ENCODE results near the gene OR6A2. TPM values are rescaled to one million over a fixed set of nuclear protein-coding genes. Genes with fewer than 3 reads are reported as not detected.

The OR6A2 gene
- total RNA-seq (2022; extraction: Qiagen RNA extraction; ENCODE audit: low read depth) = not detected in 5 replicates

GRCh38 chr11:6799402-6799801, at the start of gene OR6A2:
Gene OR6A2, minus strand, starts transcription at chr11:6799689. Its CDS starts 3,981 bp downstream, at chr11:6795708.

GRCh38 chr11:6845383-6845782, 45.9 kb upstream of the OR6A2 start, which contains the start of gene OR10A5:
Gene OR10A5, plus strand, starts transcription at chr11:6845683. Its CDS starts 0 bp downstream, at chr11:6845683.

GRCh38 chr11:6782720-6783119, 16.8 kb downstream of the OR6A2 start, which contains the start of gene OR2AG1:
Gene OR2AG1, plus strand, starts transcription at chr11:6783020. Its CDS starts 2,018 bp downstream, at chr11:6785038.

GRCh38 chr11:6771926-6772893, 27.3 kb downstream of the OR6A2 start, which contains the start of gene OR2AG2:
Gene OR2AG2, minus strand, starts transcription at chr11:6771976. Its CDS starts 3,019 bp downstream, at chr11:6768957.

Other genes starting within 250 kb of the OR6A2 start
- gene RRP8, start 196.1 kb downstream of the OR6A2 start, total RNA-seq (2022; extraction: Qiagen RNA extraction; ENCODE audit: low read depth) = 27.5 to 36.0 TPM (median 32.8 TPM) in 5 replicates
- gene ILK, start 195.9 kb downstream of the OR6A2 start, total RNA-seq (2022; extraction: Qiagen RNA extraction; ENCODE audit: low read depth) = 100.0 to 124 TPM (median 120 TPM) in 5 replicates
- gene TAF10, start 187.5 kb downstream of the OR6A2 start, total RNA-seq (2022; extraction: Qiagen RNA extraction; ENCODE audit: low read depth) = 164 to 262 TPM (median 213 TPM) in 5 replicates
- 41.5 to 52.4 TPM (median 46.7 TPM) in 5 replicates for gene TPP1, start 180.3 kb downstream of the OR6A2 start, total RNA-seq (2022; extraction: Qiagen RNA extraction; ENCODE audit: low read depth)
- 0.09 to 0.14 TPM (median 0.11 TPM) in 5 replicates for gene DCHS1, start 143.9 kb downstream of the OR6A2 start, total RNA-seq (2022; extraction: Qiagen RNA extraction; ENCODE audit: low read depth)
- gene MRPL17, start 116.3 kb downstream of the OR6A2 start, total RNA-seq (2022; extraction: Qiagen RNA extraction; ENCODE audit: low read depth) = 94.0 to 119 TPM (median 109 TPM) in 5 replicates
- gene OR2AG2, start 27.7 kb downstream of the OR6A2 start, total RNA-seq (2022; extraction: Qiagen RNA extraction; ENCODE audit: low read depth) = 0.01 to 0.13 TPM in 2 of 5 replicates, not detected in the others
- not detected in 5 replicates for gene OR2AG1, start 16.7 kb downstream of the OR6A2 start, total RNA-seq (2022; extraction: Qiagen RNA extraction; ENCODE audit: low read depth)
- gene OR10A5, start 46.0 kb upstream of the OR6A2 start, total RNA-seq (2022; extraction: Qiagen RNA extraction; ENCODE audit: low read depth) = not detected in 5 replicates
- gene OR10A2, start 63.4 kb upstream of the OR6A2 start, total RNA-seq (2022; extraction: Qiagen RNA extraction; ENCODE audit: low read depth) = not detected in 5 replicates
- not detected in 5 replicates for gene OR10A4, start 76.9 kb upstream of the OR6A2 start, total RNA-seq (2022; extraction: Qiagen RNA extraction; ENCODE audit: low read depth)
- gene OR2D2, start 92.8 kb upstream of the OR6A2 start, total RNA-seq (2022; extraction: Qiagen RNA extraction; ENCODE audit: low read depth) = not detected in 5 replicates
- not detected in 5 replicates for gene OR2D3, start 121.3 kb upstream of the OR6A2 start, total RNA-seq (2022; extraction: Qiagen RNA extraction; ENCODE audit: low read depth)
- 0.99 to 1.4 TPM (median 1.3 TPM) in 5 replicates for gene ZNF215, start 126.7 kb upstream of the OR6A2 start, total RNA-seq (2022; extraction: Qiagen RNA extraction; ENCODE audit: low read depth)
- 0.59 to 1.1 TPM (median 0.95 TPM) in 5 replicates for gene ZNF214, start 220.7 kb upstream of the OR6A2 start, total RNA-seq (2022; extraction: Qiagen RNA extraction; ENCODE audit: low read depth)
- gene NLRP14, start 220.8 kb upstream of the OR6A2 start, total RNA-seq (2022; extraction: Qiagen RNA extraction; ENCODE audit: low read depth) = 0.05 TPM in 1 of 5 replicates, not detected in the others

Measured in A549 treated with CpdA at 1 μM for 4 hours (cell line).